ENCODE results near the gene PRPF38B.
A peak's percentile ranks its signal among the peaks of the same experiment; 100 is the strongest.

PRPF38B gene

DNA sequence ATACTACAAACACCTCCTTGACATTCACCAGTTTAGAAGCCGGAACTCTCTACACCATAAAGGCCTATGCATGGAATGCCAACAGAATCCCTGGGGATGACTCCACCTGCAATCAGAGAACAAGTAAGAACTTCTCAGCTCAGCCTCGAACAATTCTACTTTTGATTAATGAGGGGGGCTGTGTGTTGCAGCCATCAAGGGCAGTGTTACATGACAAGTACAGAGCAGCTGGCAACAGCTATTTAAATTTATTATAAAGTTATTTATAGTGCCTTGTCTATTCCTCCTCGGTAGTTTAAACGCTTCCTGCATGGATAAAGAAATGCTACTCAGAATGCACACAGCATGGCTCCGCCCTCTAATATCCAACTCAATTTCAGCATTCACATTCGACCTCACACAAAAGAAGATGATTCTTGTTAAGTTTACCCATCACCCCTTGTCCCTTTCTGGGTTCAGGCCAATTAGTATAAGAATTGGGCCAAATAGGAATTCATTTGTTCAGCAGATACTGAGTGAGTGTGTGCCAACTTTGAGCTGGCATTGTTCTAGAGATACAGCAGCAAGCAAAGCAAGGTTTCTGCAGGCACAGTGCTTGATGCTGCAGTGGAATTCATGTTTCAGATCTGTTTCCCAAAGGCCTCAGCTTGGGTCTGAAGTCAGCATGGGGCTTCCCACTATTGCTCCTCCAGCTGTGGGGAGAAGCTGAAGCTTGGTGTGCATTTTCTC, 27.0 kb downstream of the PRPF38B start:
- no peak for DNase-seq

DNA sequence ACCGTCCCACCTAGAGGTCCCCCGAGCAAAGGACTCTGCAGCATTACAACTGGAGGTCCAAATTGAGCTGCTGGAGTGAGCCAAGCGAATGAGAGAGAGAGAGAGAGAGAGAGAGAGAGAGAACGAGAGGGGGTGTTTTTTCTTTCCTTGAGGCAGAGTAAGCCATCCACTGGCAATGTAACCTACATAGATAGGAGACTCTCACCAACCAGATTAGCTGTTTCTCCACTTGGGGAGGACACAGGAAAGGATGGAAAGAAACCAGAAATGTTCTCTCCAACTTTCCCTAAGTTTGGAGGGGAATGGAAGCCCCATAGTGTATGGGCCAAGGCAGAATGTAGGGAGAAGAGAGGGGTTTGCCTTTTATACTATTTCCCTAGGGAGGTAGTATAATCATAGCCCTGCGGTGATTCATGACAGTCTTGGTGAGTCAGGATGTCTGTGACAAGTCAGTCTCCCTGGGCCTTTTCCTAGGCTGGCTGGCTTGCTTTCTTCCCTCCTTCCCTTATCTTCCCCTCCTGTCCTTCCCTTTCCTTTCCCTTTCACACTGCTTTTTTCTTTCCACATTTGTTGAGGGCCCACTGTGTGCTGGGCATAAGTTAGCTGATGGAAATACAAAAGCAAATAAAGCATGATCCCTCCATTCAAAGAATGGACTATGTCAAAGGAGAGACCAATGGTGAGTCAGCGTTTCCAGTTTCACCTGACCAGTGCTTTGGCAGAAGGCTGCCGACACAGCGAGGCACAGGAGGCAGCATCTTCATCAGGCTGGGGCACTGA, 27.7 kb downstream of the PRPF38B start:
- DNase-seq = no peak

DNA sequence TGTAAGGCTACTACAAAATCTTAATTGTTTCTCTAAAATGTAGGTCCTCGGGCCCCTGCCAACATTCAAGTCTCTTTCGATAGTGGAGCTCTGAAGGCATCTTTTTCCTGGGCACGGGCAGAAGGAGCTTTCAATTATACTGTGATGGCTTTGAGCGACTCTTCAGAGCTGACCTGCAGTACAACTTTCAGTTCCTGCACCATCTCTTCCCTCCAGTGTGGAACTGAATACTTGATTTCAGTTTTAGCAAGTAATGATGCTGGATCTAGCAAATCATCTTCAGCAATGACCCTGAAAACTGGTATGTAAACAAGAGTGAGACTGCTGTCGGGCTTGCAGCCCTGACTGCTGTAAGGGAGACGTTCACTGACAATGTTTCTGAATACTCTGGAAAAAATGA, 30.2 kb downstream of the PRPF38B start:
- DNase-seq = no peak

DNA sequence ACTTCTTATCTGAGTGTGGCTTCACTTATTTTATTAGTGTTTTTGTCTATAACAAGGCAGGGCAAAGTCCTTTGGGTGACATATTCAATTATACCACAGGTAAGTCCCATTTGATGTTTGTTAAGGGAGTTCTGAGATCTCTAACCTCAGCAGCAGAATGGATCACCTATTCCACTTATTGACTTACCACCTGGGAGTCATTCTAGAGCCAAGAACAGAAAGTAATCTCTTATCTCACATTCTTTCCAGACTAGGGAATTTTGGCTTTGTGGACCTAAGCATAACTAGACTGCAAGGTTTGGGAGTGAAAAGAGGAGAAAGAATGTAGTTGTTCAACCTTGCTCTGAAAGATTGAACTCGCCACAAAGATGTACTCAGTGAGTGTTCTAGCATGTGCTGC, 33.8 kb downstream of the PRPF38B start:
- DNase-seq = no peak

DNA sequence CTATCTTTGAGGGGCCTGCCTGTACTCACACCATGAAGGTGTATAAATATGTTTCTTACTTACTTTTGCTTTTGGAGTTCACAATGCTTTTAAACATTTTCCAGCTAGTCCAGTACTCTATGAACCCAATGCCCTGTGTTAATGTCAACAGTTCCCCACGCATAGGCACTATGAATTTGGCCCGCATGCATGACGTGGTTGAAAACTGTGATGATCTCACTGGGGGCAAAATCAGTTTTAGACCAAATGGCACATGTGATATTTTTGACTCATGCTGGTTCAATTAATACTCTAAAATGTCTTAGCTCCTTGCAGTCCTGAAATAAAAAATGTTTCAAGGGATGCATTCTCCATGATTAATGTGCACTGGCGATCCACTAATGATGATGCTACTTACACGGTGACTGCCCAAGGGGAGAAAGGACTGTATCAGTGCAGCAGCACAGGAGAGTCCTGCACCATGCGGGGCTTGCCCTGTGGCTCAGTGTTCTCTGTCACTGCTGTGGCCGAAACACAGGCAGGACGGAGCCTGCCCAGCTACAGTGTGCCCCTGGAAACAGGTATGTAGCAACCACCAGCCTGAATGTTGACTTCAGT, 36.3 kb downstream of the PRPF38B start:
- DNase-seq = no peak

DNA sequence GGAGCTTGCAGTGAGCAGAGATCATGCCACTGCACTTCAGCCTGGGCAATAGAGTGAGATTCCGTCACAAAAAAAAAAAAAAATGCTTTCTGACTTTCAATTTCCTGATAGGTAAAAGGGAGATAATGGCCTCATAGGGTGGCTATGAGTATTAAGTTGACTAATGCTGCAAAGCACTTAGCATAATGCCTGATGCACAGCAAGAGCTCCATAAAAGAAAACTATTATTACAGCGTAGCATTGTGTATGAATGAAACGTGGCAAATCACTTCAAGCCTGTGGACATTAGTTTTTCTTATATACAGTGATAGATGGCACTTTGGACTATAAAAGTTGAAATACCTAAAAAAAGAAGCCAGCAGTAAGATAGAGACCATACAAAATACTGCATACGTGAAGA, 37.4 kb downstream of the PRPF38B start:
- DNase-seq = no peak

DNA sequence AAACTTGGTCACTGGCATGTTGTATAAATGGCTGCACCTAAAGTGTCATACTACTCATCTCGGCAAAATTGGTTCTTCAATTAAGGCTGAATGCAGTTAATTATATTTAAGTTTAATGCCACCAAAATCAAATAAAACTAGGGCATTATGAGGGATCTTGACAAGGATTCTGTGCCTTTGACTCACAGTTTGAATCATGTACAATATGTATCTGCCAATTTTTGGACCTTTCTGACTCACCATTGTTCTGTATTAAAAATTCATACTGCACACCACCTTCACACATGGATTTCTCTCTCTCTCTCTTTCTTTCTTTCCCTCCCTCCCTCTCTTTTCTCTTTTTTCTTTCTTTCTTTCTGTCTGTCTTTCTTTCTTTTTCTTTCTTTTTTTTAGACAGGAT, 40.3 kb downstream of the PRPF38B start:
- no peak for DNase-seq

DNA sequence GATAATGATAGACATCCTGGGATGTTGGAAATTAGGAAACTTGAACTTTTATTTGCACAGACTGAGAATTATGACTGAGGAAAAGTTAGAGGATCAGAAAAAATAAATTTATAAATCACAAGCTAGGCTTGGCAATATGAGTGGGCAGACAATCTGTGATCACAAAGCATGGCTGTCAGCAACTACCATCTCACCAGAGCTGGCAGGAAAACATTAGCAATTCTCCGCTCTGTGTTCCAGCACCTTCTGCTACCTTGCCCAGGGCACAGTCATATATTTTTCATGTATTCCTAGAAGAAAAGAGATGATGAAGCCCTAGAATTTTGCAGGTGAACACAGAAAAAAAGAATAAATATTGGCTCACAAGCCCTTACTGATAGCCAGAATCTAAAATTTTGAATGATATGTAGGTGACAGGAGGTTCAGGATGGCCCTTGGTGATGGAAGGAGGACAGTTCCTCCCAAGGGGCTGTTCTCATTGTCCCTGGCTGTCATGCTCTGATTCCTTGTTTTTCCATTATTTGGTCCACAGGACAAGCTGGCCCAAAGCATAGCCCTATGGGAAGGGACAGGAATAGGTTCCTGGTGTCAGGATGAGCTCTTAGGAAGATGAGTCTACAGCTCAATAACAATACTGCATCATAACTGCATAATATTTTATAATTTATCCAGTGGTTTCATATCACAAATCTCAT, 42.2 kb downstream of the PRPF38B start:
- DNase-seq = no peak

DNA sequence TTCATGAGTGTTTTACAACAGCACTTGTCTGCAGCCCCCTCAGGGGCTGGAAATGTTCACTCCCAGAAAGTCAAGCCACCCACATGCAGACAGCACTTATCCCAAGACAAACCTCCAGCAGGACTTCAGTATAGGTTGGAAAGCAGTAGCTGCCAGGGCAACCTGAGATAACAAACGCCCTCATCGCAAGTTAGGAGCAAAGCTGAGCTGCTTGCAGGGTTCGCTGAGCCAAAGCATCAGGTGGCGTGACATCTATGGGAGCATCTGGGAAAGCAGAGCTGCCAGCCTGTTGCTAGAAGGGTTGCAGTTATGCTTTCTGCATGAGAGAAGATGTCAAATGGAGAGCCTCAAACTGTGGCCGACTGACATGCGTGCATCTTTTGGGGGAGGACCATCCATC, 50.1 kb downstream of the PRPF38B start:
- DNase-seq = no peak

DNA sequence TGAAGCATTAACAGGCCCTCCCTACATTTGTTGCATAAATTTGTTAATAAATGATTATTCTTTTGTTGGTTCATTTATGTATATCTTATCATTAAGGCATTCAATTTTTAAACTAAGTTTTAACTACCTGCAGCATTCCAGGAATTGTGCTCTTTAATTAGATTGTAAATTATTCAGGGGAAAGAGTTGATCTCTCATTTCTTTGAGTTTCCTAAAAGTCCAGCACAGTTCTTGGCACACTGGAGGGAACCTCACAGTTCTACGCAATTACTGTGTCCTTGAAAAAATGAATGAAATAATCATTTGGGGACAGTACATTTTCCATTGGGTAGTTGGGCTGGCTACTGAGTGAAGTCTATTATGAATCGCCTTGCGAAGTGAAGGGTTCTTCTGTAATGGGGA, 53.9 kb downstream of the PRPF38B start:
- no peak for DNase-seq

DNA sequence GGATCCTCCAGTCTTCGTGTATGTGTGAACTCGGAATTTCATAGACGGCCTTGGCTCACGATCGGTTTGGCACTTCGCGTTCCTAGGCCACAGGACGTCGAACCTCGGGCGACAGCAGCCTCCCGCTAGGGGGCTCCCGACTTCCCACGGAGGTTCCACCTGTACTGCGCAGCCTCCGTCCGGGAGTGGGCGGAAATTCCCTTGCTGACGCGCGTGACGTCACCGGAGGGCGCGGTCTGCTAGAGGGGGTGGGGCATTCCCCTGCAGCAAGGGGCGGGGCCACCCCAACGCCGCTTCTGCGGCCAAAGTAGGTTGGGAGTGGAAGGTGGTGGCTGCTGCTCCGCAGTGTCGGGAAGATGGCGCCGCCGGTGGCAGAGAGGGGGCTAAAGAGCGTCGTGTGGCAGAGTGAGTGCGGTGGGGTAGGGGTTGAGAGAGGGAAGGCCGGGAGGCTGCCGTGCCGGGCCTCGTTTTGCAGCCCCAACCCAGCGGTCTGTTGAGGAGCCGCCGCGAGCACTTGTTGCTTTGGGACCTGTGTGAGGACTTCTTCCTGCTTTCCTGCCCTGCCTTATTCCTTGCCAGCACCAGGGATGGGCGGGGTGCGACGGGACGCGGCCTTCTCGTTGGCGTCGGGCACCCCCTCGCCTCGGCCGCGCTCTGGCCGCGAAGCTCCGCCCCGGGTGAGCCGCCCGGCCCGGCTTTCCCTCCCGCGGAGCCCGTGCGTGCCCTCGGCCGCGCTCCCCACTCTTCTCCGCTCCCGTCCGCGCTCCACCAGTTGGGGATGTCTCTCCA, 54.5 kb downstream of the PRPF38B start, which contains the start of gene STXBP3:
STXBP3 (plus strand) TSS at position 293 of the 789 bp plus-strand sequence; CDS start at position 357, 64 bp downstream.
- DNase-seq = peak; percentile 100

DNA sequence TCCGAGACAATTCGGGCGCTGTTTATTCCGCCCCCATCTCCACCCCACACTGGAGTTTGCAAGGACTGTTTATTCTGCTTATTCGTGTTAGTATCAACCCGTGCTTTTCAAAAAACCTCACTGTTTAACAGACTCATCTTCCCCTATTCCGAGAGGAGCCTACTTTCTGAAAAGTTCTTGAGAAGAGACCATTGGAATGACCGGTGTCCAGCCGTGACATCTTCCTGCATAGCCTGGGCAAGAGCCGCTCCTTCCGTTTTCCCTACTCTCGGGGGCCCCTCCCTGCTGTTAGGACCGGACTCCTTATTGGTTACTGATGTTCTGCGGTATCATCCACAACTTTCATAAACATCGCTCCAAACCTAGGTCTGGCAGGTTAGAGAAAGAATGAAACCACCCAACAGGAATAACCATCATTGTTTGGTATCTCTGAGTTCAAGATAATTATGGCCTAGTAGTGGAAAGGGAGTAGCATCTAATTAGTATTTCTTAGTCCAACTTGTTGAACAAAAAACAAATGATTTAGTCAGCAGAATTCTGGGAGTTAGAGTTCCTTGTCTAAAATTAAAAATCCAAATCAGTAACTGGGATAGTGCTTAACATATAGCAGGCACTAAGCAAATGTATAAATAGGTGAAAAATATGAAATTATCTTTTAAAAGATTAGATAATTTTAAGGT, 55.2 kb downstream of the PRPF38B start:
- peak; percentile 22 for DNase-seq

DNA sequence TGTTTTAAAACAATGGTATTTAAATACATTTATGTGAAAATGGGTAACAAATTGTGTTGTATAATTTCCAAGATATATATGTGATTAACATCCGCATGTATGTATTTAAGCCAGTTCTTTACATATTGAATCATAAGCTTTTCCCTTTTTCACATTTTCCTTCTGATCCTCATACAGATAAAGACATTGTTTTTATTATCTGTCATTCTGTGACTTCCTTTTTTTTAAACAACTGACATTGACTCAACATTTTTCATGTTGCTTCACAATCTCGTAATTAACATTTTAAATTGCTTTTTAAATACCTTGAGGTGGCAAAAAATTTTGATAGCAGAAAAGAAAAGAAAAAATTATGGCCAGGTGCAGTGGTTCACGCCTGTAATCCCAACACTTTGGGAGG, 55.8 kb downstream of the PRPF38B start:
- no peak for DNase-seq

DNA sequence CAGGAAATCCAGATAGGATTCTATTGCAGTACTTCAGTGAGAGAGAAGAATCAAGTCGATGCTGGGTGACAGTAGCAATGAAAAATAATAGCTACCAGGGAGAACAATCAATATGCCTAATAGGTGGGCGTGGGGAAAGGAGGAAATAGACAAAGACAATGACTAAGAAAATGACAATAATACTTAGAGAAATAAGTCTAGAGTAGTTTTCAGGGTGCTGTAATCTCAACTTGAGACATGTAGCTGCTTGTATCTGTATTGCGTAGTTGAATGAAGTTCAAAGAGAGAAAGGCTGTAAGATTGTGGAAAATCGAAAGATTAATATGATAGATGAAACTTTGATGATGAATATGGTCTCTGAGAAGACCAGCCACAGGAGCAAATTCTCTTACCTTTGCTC, 57.0 kb downstream of the PRPF38B start:
- no peak for DNase-seq

DNA sequence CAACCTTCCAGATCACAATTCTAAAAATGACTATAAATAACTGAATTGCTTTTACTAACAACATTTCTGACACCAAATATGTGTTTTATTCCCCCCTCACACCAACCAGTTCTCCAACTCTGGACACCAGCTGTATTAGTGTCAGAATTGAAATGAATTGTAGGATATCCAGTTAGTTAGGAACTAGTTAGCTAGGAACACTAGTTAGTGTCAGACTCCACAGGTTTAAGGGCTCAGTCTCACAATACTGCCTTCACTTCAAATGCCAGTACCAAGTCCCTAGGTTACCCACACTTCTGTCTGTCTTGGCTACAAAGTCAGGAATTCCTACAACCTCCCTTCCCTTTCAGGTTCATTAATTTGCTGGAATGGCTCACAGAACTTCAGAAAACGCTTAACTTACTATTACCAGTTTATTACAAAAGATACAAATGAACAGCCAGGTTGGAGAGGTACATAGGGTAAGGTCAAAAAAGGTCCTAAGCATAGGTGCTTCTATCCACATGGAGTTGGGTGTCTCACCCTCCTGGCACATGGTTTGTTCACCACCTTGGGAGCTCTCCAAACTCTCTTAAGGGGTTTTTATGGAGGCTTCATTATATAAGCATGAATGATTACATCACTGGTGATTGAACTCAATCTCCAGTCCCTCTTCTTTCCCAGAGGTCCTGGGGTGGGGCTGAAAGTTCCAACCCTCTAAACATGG, 58.5 kb downstream of the PRPF38B start:
- no peak for DNase-seq

All from T-helper 9 cell (primary cell).